Mesothelial cell of epicardium (in vitro differentiated cells): ENCODE measurements around the gene UBE2M. TPM values are rescaled to one million over a fixed set of nuclear protein-coding genes. Genes with fewer than 3 reads are reported as not detected.

Experiments
- DNase-seq, 2 experiments: peaks; one replicate each; pipeline ENCODE4 v3.0.0; 2021; ENCODE audit warnings: low spot score in 2 of 2; ENCODE audit not compliant: unreplicated experiment in 2 of 2
- H3K27ac Mint-ChIP-seq: 2 replicates; pipeline ENCODE4 v1.8.0; 2021; ENCODE audit warnings: mixed read lengths
- H3K27me3 Mint-ChIP-seq: 2 replicates; pipeline ENCODE4 v1.8.0; 2021; ENCODE audit warnings: low read depth, mixed read lengths
- H3K36me3 Mint-ChIP-seq: 2 replicates; pipeline ENCODE4 v1.8.0; 2021; ENCODE audit warnings: mixed read lengths
- H3K4me1 Mint-ChIP-seq: 2 replicates; pipeline ENCODE4 v1.8.0; 2021; ENCODE audit warnings: mixed read lengths
- H3K4me3 Mint-ChIP-seq: 2 replicates; pipeline ENCODE4 v1.8.0; 2021; ENCODE audit warnings: mild to moderate bottlenecking, moderate library complexity, mixed read lengths
- H3K9me3 Mint-ChIP-seq: 2 replicates; pipeline ENCODE4 v1.8.0; 2021; ENCODE audit warnings: mixed read lengths
- total RNA-seq: library from RNA; stranded (reverse); gene quantifications from 3 replicates; pipeline ENCODE4 v1.2.1, GENCODE V29; 2021
- TF ChIP-seq, protein P1 (sequence below): fragments of 200-600 bp; sonication (generic); IDR thresholded peaks from one replicate; pipeline ENCODE4 v1.5.0; 2021; ENCODE audit warnings: antibody characterized with exemption; ENCODE audit not compliant: unreplicated experiment

UBE2M gene
- total RNA-seq, 1 donor from 2014 or later: 73.4 TPM

DNA sequence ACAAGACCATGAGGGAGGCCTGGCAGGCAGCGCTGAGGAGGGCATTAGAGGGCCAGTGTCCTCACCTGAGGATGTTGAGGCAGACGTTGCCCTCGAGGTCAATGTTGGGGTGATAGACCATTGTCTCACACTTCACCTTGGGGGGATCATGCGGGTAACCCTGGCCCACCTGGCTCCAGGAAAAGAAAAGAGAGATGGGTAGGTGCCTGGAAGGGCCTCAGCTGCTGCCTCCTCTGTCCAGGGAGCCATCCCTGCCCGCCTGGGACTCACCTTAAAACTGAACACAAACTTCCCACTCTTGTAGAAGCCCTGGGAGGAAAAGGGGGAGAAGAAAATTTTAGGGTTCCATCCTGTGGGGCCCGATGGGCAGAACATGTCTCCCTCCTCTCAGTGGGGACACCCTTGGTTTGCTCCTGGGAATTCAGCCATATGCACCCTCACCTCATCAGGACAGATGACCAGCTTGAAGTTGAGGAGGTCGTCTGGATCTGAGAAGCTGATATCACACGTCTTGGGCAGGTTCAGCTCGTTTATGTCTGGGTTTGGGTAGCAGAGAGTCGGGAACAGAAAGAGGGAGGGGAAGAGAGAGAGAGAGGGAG is 1.7 kb downstream of the UBE2M start:
- Mint-ChIP-seq H3K9me3 (no peaks in the 10 kb centered on the region), H3K36me3 (peaks cover 24% of the 10 kb centered on the region), H3K27me3 (no peaks in the 10 kb centered on the region), H3K4me3 (peak overlapping the region; percentile 94), H3K4me1 (peaks cover 54% of the 10 kb centered on the region), H3K27ac (peak overlapping the region; percentile 99)
- TF ChIP-seq, protein P1, sequence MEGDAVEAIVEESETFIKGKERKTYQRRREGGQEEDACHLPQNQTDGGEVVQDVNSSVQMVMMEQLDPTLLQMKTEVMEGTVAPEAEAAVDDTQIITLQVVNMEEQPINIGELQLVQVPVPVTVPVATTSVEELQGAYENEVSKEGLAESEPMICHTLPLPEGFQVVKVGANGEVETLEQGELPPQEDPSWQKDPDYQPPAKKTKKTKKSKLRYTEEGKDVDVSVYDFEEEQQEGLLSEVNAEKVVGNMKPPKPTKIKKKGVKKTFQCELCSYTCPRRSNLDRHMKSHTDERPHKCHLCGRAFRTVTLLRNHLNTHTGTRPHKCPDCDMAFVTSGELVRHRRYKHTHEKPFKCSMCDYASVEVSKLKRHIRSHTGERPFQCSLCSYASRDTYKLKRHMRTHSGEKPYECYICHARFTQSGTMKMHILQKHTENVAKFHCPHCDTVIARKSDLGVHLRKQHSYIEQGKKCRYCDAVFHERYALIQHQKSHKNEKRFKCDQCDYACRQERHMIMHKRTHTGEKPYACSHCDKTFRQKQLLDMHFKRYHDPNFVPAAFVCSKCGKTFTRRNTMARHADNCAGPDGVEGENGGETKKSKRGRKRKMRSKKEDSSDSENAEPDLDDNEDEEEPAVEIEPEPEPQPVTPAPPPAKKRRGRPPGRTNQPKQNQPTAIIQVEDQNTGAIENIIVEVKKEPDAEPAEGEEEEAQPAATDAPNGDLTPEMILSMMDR: no peak
- no peak for DNase-seq

DNA sequence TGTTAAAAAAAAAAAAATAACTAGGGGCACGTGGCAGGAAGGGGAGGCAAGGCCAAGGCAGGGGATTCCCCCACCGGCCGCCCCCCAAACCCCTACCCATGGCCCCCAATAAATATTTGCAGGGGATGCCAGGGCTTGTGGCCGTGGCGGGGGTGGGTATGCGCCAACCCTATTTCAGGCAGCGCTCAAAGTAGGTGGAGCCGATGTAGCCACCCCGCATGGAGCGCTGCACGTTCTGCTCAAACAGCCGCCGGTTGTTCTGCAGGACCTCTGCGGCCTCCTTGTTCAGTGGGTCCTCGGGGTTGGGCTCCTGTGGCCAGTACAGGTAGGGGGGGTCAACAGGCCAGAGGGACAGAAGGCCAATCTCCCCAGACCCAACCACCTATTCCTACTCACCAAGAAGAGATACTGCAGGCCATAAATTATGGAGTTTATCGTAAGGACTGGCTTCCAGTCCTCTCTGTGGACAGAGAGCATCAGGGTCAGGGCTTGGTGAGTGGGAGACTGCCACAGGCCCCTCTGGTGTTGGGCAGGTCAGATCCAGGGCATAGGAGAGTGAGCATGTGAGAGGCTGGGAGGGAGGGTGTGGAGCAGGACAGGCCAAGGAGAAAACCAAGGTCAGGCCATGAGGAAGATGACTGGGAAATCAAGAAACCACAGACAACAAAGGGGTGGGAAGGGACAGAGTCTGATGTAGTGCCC is 2.3 kb downstream of the UBE2M start:
- Mint-ChIP-seq H3K27me3 (no peaks in the 10 kb centered on the region), H3K4me1 (peaks cover 54% of the 10 kb centered on the region), H3K36me3 (peaks cover 24% of the 10 kb centered on the region), H3K9me3 (no peaks in the 10 kb centered on the region), H3K4me3 (peak overlapping the region; percentile 94), H3K27ac (peak overlapping the region; percentile 100)
- DNase-seq: no peak
- TF ChIP-seq, protein P1: no peak

DNA sequence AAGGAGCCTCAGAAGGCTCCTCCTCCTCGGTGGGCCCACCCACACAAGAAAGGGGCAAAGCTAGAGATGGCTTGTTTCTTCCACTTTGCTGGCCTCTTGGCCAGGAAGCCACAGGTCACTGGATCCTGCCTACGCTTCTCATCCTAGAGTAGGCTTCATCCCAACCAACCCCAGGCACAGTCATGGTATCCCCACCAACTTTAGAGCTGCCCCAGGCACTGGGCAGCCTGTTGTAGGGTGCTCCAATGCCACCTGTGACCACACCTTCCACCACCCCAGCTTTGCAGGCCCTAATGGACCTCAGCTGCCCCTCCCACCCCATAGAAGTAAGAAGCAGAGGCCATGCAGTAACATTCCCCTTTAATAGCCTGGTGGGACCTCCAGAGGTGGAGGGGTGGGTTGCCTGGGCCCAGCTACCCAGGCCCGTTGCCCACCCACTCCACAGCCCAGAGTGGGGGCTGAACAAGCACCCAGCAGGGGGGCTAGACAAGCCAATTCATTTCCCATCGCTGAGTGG is 3.0 kb downstream of the UBE2M start:
- peaks cover 26% of the 10 kb centered on the region for H3K36me3 Mint-ChIP-seq
- TF ChIP-seq, protein P1: no peak
- H3K4me3 Mint-ChIP-seq: peak overlapping the region; percentile 94
- no peak for DNase-seq
- peak overlapping the region; percentile 100 for H3K27ac Mint-ChIP-seq
- no peaks in the 10 kb centered on the region for H3K27me3 Mint-ChIP-seq
- no peaks in the 10 kb centered on the region for H3K9me3 Mint-ChIP-seq
- peaks cover 53% of the 10 kb centered on the region for H3K4me1 Mint-ChIP-seq

DNA sequence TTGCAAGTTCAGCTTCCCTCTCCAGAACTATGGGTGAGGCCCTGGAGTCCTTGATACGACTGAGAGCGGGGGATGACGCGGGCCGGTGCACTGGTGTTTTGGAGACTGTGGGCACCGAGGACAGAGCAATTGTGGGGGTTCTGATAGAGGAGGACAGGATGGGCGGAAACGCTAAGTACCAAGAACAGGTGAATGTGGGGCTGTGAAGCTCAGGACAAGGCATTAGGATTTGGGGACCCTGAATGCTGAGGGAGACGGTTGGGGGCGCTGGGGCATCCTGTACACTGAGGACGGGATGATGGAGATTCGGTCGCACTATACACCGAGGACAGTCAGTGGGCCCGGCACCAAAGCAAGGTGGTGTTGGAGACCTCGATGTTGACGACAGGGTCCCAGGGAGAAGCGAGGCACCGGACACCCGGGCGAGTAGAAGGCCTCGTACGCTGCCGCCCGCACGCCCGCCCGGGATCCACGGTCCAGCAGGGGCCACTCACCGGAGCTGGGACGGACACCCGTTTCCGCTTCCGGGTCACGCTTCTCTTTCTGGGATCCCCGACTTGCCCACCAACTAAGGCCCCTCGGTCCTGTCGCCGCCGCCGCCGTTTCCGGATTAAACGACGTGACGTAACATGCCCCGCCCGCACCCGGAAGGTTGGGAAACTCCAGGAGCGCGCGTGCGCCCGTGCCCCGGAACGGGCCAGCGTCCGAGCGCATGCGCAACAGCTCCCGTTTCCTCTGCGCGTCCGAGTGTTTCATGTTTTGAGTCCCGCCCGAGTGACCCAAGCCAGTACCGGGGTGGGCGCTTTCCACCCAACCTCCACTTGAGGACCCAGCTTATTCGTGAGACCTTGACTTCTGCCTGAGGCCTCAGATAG is 3.7 kb downstream of the UBE2M start, which contains the start of gene CHMP2A:
CHMP2A (minus strand) TSS at position 612 of the 875 bp plus-strand sequence. CDS start 893 bp downstream, outside the sequence.
- peaks cover 28% of the 10 kb centered on the region for H3K36me3 Mint-ChIP-seq
- H3K27ac Mint-ChIP-seq: peak within 1 kb of the TSS; percentile 100
- peak; percentile 98 to 99 for DNase-seq
- H3K4me1 Mint-ChIP-seq: peaks cover 46% of the 10 kb centered on the region
- TF ChIP-seq, protein P1: no peak
- no peaks in the 10 kb centered on the region for H3K27me3 Mint-ChIP-seq
- peak within 1 kb of the TSS; percentile 94 for H3K4me3 Mint-ChIP-seq
- H3K9me3 Mint-ChIP-seq: no peaks in the 10 kb centered on the region

DNA sequence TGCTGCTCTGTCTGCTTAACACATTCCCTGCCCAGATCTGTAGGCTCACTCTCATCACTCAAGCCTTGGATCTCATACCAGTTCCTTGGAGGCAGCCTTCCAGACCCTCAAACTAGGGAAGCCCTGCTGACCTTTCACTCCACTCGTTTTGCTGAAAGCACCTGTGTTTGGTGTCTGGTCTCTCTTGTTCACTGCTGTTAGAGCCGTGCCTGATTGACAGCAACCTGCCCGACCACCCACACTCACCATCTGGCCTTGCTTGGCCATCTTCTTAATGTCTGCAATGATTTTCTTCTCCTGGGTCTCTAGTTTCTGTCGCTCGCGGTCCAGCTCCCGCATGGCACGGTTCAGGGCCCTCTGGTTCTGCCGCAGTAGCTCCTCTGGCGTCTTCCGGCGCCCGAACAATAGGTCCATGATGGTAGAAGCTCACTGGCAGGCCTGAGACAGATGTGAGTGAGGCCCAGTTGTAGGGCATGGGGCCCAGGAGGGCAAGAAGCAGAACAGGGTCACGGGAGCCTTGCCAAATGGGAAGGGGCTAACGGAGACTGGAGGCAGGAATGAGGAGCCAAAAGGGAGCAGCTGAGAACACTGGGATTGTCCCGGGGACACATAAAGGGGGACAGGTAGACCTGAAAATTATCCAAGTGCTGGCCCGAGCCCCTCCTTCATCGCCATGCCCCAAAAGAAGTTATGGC is 4.5 kb downstream of the UBE2M start:
- H3K27ac Mint-ChIP-seq: peak overlapping the region; percentile 100

More for the DNA sequence above, 4.5 kb downstream of the UBE2M start:
- peaks cover 31% of the 10 kb centered on the region for H3K36me3 Mint-ChIP-seq
- peaks cover 39% of the 10 kb centered on the region for H3K4me1 Mint-ChIP-seq
- no peaks in the 10 kb centered on the region for H3K27me3 Mint-ChIP-seq
- TF ChIP-seq, protein P1: no peak
- H3K4me3 Mint-ChIP-seq: peak overlapping the region; percentile 94
- H3K9me3 Mint-ChIP-seq: no peaks in the 10 kb centered on the region
- DNase-seq: no peak
